GM12801 (cell line): Measurements from ENCODE around the gene TRAF3IP1.

ENCODE experiments used
- TF ChIP-seq, protein P1 (sequence below): IDR thresholded peaks from one replicate; pipeline ENCODE4 v1.5.1; 2011; ENCODE audit warnings: control low read depth; ENCODE audit not compliant: insufficient read length; ENCODE audit errors: extremely low read depth

Gene TRAF3IP1

DNA sequence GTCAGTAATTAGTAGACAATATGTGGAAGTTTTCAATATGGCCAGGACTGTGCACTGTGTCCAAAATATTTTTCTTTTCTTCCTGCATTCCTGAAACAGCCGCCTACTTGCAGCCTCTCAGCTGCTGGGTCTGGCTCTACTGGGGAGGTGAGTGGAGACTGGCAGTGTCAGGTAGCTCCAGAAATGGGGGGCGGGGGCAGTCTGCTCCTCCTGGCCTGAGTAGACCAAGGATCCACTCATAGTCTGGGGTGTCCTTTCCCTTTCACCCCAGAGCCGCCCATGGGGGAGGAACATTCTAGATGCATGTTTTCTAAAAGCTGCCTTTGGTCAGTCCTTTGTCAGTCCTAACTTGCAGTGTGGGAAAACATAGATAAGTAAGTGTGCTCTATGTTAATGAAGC is 23.7 kb downstream of the TRAF3IP1 start:
- TF ChIP-seq, protein P1, sequence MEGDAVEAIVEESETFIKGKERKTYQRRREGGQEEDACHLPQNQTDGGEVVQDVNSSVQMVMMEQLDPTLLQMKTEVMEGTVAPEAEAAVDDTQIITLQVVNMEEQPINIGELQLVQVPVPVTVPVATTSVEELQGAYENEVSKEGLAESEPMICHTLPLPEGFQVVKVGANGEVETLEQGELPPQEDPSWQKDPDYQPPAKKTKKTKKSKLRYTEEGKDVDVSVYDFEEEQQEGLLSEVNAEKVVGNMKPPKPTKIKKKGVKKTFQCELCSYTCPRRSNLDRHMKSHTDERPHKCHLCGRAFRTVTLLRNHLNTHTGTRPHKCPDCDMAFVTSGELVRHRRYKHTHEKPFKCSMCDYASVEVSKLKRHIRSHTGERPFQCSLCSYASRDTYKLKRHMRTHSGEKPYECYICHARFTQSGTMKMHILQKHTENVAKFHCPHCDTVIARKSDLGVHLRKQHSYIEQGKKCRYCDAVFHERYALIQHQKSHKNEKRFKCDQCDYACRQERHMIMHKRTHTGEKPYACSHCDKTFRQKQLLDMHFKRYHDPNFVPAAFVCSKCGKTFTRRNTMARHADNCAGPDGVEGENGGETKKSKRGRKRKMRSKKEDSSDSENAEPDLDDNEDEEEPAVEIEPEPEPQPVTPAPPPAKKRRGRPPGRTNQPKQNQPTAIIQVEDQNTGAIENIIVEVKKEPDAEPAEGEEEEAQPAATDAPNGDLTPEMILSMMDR: no peak

GRCh38 chr2:238344517-238344916 is 24.2 kb downstream of the TRAF3IP1 start:
- TF ChIP-seq, protein P1: no peak

- TF ChIP-seq, protein P1: no peak
These were observed 25.1 kb downstream of the TRAF3IP1 start for GRCh38 chr2:238345297-238345968.

DNA sequence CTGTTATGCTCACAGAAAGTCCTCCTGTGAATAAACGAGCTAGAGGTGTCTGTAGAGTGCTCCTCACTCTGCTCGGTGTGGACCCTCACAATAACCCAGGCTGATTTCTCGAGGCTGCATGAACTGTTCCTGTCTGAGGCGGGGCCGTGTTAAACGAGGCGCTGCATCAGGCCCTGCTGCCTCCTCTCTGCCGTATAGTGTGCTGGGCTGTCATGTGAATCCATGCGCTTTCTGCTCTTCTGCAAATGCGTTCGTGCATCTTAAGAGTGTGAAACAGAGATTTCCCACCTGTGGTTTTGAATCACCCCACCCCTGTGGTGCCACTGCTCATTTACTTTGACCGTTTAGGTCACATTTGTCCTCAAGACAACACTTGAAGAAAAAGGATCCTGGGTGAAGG is 26.2 kb downstream of the TRAF3IP1 start:
- TF ChIP-seq, protein P1: no peak

DNA sequence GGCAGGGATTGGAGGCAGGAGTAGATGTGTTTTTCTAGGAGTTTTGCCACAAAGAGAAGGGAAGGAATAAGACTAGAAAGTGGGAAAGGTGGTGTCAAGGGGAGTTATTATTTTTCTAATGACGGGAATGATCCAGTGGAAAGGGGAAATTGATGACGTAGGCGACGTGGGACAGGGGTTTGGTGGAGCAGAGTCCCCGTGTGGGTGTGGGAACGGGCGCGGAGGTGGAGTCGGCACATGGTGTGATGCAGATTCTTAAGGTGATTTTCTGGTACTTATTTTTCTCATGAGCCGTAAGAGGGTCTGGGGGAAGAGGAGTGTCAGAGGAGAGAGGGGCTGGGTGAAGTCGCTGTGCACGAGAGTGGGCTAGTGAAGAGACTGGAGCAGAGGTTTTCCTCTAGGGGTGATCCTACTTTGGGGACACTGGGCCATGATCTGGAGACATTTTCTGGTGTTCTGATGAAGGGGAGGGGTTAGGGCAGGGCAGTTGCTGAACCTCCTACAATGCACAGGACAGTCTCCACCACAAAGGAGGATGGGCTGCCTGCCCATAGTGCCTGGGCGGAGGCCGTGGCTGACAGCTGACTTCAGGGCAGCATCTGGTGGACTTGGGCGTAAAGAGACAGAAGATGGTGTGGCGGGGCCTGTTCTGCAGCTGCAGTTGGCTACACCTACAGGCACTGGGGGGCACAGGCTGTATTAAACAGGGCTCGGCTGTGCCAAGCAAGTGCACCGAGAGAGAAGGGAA is 30.0 kb downstream of the TRAF3IP1 start:
- TF ChIP-seq, protein P1: no peak

DNA sequence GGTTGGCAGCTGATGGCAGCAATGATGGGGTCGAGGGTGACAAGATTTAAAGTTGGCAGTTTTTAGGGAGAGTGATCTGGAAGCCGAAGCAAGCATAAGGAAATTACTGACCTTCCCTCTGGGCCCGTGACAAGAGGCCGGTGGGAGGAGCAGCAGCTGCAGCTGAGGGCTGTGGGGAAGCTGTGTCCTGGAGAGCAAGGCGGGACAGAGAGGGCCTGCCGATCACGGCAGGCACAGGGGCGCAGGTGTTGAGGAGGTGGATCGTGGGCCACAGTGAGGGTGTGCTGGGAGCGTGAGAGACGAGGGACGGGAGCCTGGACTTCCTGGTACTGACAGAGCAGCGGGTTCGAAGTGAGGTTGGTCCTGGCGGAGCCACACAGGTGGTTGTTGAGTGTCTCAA is 31.0 kb downstream of the TRAF3IP1 start:
- TF ChIP-seq, protein P1: no peak

- TF ChIP-seq, protein P1: no peak
These were observed 32.0 kb downstream of the TRAF3IP1 start for GRCh38 chr2:238352361-238352760.
